Memory B cell (primary cell): Measurements from ENCODE around the gene CNTNAP2.

Experiments
- ATAC-seq: fragments of 150-1000 bp; cut with Tn5 transposase; 2 replicates; pipeline ENCODE4 v1.10.0; 2021; ENCODE audit warnings: low read depth, mild to moderate bottlenecking, moderate library complexity
- DNase-seq, 2 donors: peaks; one replicate each; pipeline ENCODE4 v3.0.0; 2022; ENCODE audit warnings: low spot score in 2 of 2
- H3K27ac Mint-ChIP-seq: one replicate; pipeline ENCODE4 v1.8.0; 2022; ENCODE audit warnings: mild to moderate bottlenecking, moderate library complexity, mixed read lengths
- H3K27me3 Mint-ChIP-seq: one replicate; pipeline ENCODE4 v1.8.0; 2022; ENCODE audit warnings: mixed read lengths
- H3K36me3 Mint-ChIP-seq: one replicate; pipeline ENCODE4 v1.8.0; 2022; ENCODE audit warnings: mild to moderate bottlenecking, mixed read lengths
- H3K4me1 Mint-ChIP-seq: one replicate; pipeline ENCODE4 v1.8.0; 2022; ENCODE audit warnings: mixed read lengths
- H3K4me3 Mint-ChIP-seq: one replicate; pipeline ENCODE4 v1.8.0; 2022; ENCODE audit warnings: mild to moderate bottlenecking, moderate library complexity, mixed read lengths
- H3K9me3 Mint-ChIP-seq: one replicate; pipeline ENCODE4 v1.8.0; 2022; ENCODE audit warnings: mixed read lengths

Gene CNTNAP2

GRCh38 chr7:148110097-148110868, 1993.7 kb downstream of the CNTNAP2 start:
- Mint-ChIP-seq H3K36me3 (no peaks in the 10 kb centered on the region), H3K27ac (no peak overlapping the region), H3K27me3 (peaks cover 6% of the 10 kb centered on the region), H3K4me1 (no peaks in the 10 kb centered on the region), H3K4me3 (no peak overlapping the region), H3K9me3 (no peaks in the 10 kb centered on the region)
- DNase-seq (no peak), ATAC-seq (no peak)

DNA sequence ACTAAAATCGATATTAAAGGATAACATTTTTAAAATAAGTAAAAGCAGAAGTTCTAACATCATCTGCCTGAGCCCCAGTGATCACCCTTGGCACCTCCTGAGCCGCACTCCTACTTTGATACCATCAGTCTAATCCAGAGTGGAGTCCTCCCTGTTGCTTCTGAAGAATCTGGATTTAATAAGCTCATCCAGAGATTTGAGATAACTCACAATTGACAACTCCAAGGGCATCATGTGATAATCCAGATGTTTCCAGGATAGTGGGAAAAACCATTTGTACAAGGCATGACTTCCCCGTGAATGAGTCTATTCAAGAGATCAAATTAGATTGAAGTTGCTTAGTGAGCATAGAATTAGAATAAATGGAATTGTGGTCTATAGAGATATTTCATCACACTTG, 1998.2 kb downstream of the CNTNAP2 start:
- DNase-seq, result no peak
- Mint-ChIP-seq H3K4me1 (peaks cover 3% of the 10 kb centered on the region), H3K4me3 (no peak overlapping the region), H3K27me3 (peaks cover 7% of the 10 kb centered on the region), H3K36me3 (no peaks in the 10 kb centered on the region), H3K9me3 (no peaks in the 10 kb centered on the region), H3K27ac (no peak overlapping the region)
- no peak for ATAC-seq

DNA sequence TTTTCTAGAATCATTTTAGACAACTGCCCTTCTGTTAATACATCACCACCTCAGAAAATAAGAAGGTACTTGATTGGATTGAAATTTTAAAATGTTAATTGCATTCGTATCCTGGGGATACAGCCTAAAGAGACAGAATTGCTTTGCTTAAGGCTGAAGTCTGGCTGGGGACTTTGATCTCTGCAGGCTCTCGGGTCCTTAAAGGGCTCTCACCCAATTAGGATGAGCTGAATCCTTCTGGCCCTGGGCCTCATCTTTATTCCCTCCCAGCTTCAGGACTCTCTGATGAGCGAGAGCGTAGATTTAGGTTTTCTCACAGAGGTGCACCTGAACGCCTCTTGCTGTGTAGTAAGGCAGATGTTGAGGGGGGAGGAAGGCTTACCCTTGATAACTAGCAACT, 1998.7 kb downstream of the CNTNAP2 start:
- DNase-seq, result no peak
- H3K27ac Mint-ChIP-seq, result no peak overlapping the region
- no peaks in the 10 kb centered on the region for H3K9me3 Mint-ChIP-seq
- no peak for ATAC-seq
- peaks cover 7% of the 10 kb centered on the region for H3K27me3 Mint-ChIP-seq
- no peak overlapping the region for H3K4me3 Mint-ChIP-seq
- H3K4me1 Mint-ChIP-seq, result peaks cover 3% of the 10 kb centered on the region
- H3K36me3 Mint-ChIP-seq, result no peaks in the 10 kb centered on the region

DNA sequence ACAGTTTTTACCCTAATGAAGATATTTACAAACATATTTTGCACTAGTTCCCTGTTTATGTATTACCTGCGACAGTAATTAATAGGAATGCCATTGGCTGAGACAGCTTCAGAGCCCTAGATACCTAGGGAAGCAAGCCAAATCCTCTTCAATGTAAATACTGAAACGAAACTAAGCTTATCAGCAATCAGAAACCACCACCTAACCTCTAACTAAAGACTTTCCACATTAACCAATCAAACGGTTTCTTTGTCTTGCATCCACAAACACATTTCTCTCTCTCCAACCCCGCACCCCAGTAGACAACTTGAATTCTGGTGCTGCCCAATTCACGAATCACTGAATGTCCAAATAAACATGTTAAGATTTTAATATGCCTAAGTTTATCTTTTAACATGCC, 1999.6 kb downstream of the CNTNAP2 start:
- peaks cover 3% of the 10 kb centered on the region for H3K4me1 Mint-ChIP-seq
- DNase-seq (no peak), ATAC-seq (no peak)
- H3K27ac Mint-ChIP-seq, result no peak overlapping the region
- H3K27me3 Mint-ChIP-seq, result peaks cover 7% of the 10 kb centered on the region
- no peak overlapping the region for H3K4me3 Mint-ChIP-seq
- no peaks in the 10 kb centered on the region for H3K9me3 Mint-ChIP-seq
- H3K36me3 Mint-ChIP-seq, result no peaks in the 10 kb centered on the region

- Mint-ChIP-seq H3K4me3 (no peak overlapping the region), H3K27ac (no peak overlapping the region), H3K9me3 (no peaks in the 10 kb centered on the region), H3K36me3 (no peaks in the 10 kb centered on the region), H3K4me1 (peaks cover 3% of the 10 kb centered on the region), H3K27me3 (peaks cover 7% of the 10 kb centered on the region)
- DNase-seq (no peak), ATAC-seq (no peak)
Observed at GRCh38 chr7:148116829-148117403, 2000.3 kb downstream of the CNTNAP2 start.

GRCh38 chr7:148118371-148118770, 2001.8 kb downstream of the CNTNAP2 start:
- ATAC-seq, result no peak
- no peak overlapping the region for H3K27ac Mint-ChIP-seq
- H3K4me3 Mint-ChIP-seq, result no peak overlapping the region
- DNase-seq, result no peak
- H3K36me3 Mint-ChIP-seq, result no peaks in the 10 kb centered on the region
- H3K27me3 Mint-ChIP-seq, result peaks cover 6% of the 10 kb centered on the region
- H3K9me3 Mint-ChIP-seq, result no peaks in the 10 kb centered on the region
- peaks cover 3% of the 10 kb centered on the region for H3K4me1 Mint-ChIP-seq

- no peaks in the 10 kb centered on the region for H3K36me3 Mint-ChIP-seq
- peaks cover 6% of the 10 kb centered on the region for H3K27me3 Mint-ChIP-seq
- no peak overlapping the region for H3K27ac Mint-ChIP-seq
- ATAC-seq (no peak), DNase-seq (no peak)
- no peak overlapping the region for H3K4me3 Mint-ChIP-seq
- H3K9me3 Mint-ChIP-seq, result peaks cover 5% of the 10 kb centered on the region
- peaks cover under 1% of the 10 kb centered on the region for H3K4me1 Mint-ChIP-seq
Observed at GRCh38 chr7:148121401-148121800, 2004.8 kb downstream of the CNTNAP2 start.

DNA sequence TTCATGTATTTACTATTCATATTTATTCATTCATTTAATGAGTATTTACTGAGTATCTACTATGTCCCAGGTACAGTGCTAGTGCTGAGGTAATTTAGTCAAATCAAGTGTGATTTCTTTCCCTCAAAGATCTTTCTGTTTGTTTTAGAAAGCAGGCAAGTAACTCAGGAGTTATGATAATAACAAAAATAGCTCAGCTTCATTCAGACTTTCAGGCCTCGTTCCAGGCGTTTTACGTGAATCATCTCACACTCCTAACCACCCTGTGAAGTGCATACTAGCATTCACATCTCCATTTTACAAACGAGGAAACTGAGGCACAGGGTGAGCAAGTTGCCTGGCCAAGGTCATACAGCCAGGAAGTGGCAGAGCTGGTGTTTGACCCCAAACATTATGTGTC, 2005.2 kb downstream of the CNTNAP2 start:
- Mint-ChIP-seq H3K27me3 (peaks cover 8% of the 10 kb centered on the region), H3K9me3 (peaks cover 5% of the 10 kb centered on the region), H3K36me3 (no peaks in the 10 kb centered on the region), H3K4me1 (no peaks in the 10 kb centered on the region), H3K4me3 (no peak overlapping the region), H3K27ac (no peak overlapping the region)
- DNase-seq (no peak), ATAC-seq (no peak)

- Mint-ChIP-seq H3K4me1 (no peaks in the 10 kb centered on the region), H3K4me3 (no peak overlapping the region), H3K9me3 (peaks cover 5% of the 10 kb centered on the region), H3K27me3 (peaks cover 4% of the 10 kb centered on the region), H3K36me3 (no peaks in the 10 kb centered on the region), H3K27ac (no peak overlapping the region)
- DNase-seq (no peak), ATAC-seq (no peak)
Observed at GRCh38 chr7:148124477-148124876, 2007.9 kb downstream of the CNTNAP2 start.

GRCh38 chr7:148127374-148127773, 2010.8 kb downstream of the CNTNAP2 start:
- ATAC-seq (no peak), DNase-seq (no peak)
- Mint-ChIP-seq H3K4me3 (no peak overlapping the region), H3K27ac (no peak overlapping the region), H3K27me3 (peaks cover 2% of the 10 kb centered on the region), H3K36me3 (no peaks in the 10 kb centered on the region), H3K4me1 (no peaks in the 10 kb centered on the region), H3K9me3 (peaks cover 5% of the 10 kb centered on the region)

DNA sequence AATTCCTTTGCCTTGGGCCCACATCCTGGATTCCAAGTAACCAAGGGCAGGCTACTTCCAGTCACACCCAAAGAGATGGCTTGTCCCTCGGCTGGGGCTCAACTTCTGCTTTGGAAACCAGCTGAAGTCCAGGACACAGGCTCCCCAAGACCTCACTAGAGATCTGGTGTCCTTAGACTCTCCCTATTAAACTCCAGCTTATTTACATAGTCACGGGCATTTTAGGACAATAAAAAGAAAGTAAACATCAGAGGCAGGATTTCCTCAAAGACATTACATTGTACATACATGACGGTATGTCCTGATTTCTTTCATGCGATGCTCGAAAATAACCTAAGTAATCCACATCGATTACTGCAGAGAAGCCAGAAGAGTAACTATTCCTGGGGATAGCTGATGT, 2012.4 kb downstream of the CNTNAP2 start:
- no peaks in the 10 kb centered on the region for H3K36me3 Mint-ChIP-seq
- peaks cover 2% of the 10 kb centered on the region for H3K9me3 Mint-ChIP-seq
- H3K4me3 Mint-ChIP-seq, result no peak overlapping the region
- H3K27ac Mint-ChIP-seq, result no peak overlapping the region
- peaks cover 2% of the 10 kb centered on the region for H3K27me3 Mint-ChIP-seq
- no peak for ATAC-seq
- no peak for DNase-seq
- H3K4me1 Mint-ChIP-seq, result no peaks in the 10 kb centered on the region

DNA sequence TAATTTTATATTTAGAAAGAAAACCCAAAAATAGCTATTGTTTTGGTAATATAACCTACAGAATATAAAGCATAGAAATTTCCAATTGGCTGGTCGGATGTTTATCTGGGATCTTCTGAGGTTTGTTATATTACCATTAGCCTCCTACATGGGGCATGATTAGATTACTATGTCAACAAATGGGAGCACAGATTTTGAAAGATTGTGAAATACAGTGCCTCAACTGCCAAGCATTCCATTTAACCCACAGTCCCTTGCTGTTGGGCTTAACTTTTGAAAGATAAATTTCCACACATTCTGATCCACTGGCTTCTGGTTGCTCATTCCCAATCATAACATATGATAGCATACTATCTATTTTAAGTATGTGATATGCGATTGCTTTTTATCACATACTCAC, 2018.5 kb downstream of the CNTNAP2 start:
- no peak for DNase-seq
- Mint-ChIP-seq H3K4me3 (no peak overlapping the region), H3K4me1 (no peaks in the 10 kb centered on the region), H3K9me3 (peaks cover 6% of the 10 kb centered on the region), H3K36me3 (no peaks in the 10 kb centered on the region), H3K27me3 (peaks cover 1% of the 10 kb centered on the region), H3K27ac (no peak overlapping the region)
- no peak for ATAC-seq

DNA sequence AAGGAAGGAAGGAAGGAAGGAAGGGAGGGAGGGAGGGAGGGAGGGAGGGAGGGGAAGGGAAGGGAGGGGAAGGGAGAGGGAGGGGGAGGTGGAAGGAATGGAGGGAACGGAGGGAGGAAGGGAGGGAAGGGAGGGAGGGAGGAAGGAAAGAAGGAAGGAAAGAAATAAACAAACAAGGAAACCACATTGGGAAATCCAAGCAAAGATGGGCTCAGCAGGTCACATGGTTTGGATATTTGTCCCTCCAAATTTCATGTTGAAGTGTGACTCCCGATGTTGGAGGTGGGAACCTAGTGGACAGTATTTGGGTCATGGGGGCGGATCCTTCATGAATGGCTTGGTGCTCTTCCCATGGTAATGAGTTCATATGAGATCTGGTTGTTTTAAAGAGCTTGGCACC, 2019.4 kb downstream of the CNTNAP2 start:
- ATAC-seq, result no peak
- H3K4me1 Mint-ChIP-seq, result no peaks in the 10 kb centered on the region
- no peak for DNase-seq
- peaks cover 6% of the 10 kb centered on the region for H3K9me3 Mint-ChIP-seq
- H3K27me3 Mint-ChIP-seq, result peaks cover 1% of the 10 kb centered on the region
- no peak overlapping the region for H3K4me3 Mint-ChIP-seq
- H3K36me3 Mint-ChIP-seq, result no peaks in the 10 kb centered on the region
- no peak overlapping the region for H3K27ac Mint-ChIP-seq

GRCh38 chr7:148142660-148143248, 2026.2 kb downstream of the CNTNAP2 start:
- H3K9me3 Mint-ChIP-seq, result peaks cover 2% of the 10 kb centered on the region
- no peaks in the 10 kb centered on the region for H3K36me3 Mint-ChIP-seq
- no peak overlapping the region for H3K4me3 Mint-ChIP-seq
- H3K4me1 Mint-ChIP-seq, result no peaks in the 10 kb centered on the region
- ATAC-seq (no peak), DNase-seq (no peak)
- H3K27me3 Mint-ChIP-seq, result peaks cover 8% of the 10 kb centered on the region
- H3K27ac Mint-ChIP-seq, result no peak overlapping the region

GRCh38 chr7:148144827-148145226, 2028.2 kb downstream of the CNTNAP2 start:
- Mint-ChIP-seq H3K27me3 (peaks cover 11% of the 10 kb centered on the region), H3K4me1 (no peaks in the 10 kb centered on the region), H3K4me3 (no peak overlapping the region), H3K36me3 (no peaks in the 10 kb centered on the region), H3K27ac (no peak overlapping the region), H3K9me3 (no peaks in the 10 kb centered on the region)
- DNase-seq, result no peak
- ATAC-seq, result no peak
